Iris pigment epithelial cell (primary cell): ENCODE measurements around the gene PLEKHF1.
A peak's percentile ranks its signal among the peaks of the same experiment; 100 is the strongest.

ENCODE experiments used
- DNase-seq: peaks from one replicate; pipeline ENCODE4 v3.0.0-alpha.2; 2011; ENCODE audit warnings: low read depth

PLEKHF1 gene

GRCh38 chr19:29634423-29635130 is 30.7 kb upstream of the PLEKHF1 start:
- DNase-seq: no peak

- no peak for DNase-seq
These were observed 29.3 kb upstream of the PLEKHF1 start for GRCh38 chr19:29635963-29636362.

GRCh38 chr19:29636553-29637360 is 28.5 kb upstream of the PLEKHF1 start:
- no peak for DNase-seq

- DNase-seq: no peak
These were observed 26.2 kb upstream of the PLEKHF1 start for GRCh38 chr19:29639086-29639485.

GRCh38 chr19:29640231-29640630 is 25.0 kb upstream of the PLEKHF1 start:
- no peak for DNase-seq

- no peak for DNase-seq
These were observed 23.7 kb upstream of the PLEKHF1 start for GRCh38 chr19:29641597-29641996.

GRCh38 chr19:29643361-29643935 is 21.8 kb upstream of the PLEKHF1 start:
- DNase-seq: no peak

- no peak for DNase-seq
These were observed 21.1 kb upstream of the PLEKHF1 start for GRCh38 chr19:29644210-29644609.

GRCh38 chr19:29645491-29645867 is 19.8 kb upstream of the PLEKHF1 start:
- no peak for DNase-seq

GRCh38 chr19:29645911-29646310 is 19.4 kb upstream of the PLEKHF1 start:
- DNase-seq: peak; percentile 55

GRCh38 chr19:29650772-29651387 is 14.4 kb upstream of the PLEKHF1 start:
- DNase-seq: no peak

- DNase-seq: no peak
These were observed 13.5 kb upstream of the PLEKHF1 start for GRCh38 chr19:29651622-29652394.

- DNase-seq: no peak
These were observed 11.9 kb upstream of the PLEKHF1 start for GRCh38 chr19:29653398-29653797.

GRCh38 chr19:29655648-29656335 is 9.5 kb upstream of the PLEKHF1 start:
- no peak for DNase-seq

GRCh38 chr19:29658221-29658991 is 6.9 kb upstream of the PLEKHF1 start:
- no peak for DNase-seq

- peak; percentile 15 for DNase-seq
These were observed 4.4 kb upstream of the PLEKHF1 start for GRCh38 chr19:29660835-29661234.

- DNase-seq: no peak
These were observed 3.0 kb upstream of the PLEKHF1 start for GRCh38 chr19:29662278-29662603.

- peak; percentile 87 for DNase-seq
These were observed 2.5 kb upstream of the PLEKHF1 start for GRCh38 chr19:29662604-29663404.

- DNase-seq: peak; percentile 38
These were observed 1.2 kb upstream of the PLEKHF1 start for GRCh38 chr19:29663861-29664752.
